Gastroesophageal sphincter (tissue), 3 donors: ENCODE measurements around the gene PDX1.

Source experiments
- CTCF ChIP-seq, 4 experiments: fragments of 200-600 bp in 2 of 4; fragments of 450-650 bp in 2 of 4; sonication (generic) in 1 of 4; IDR thresholded peaks; one replicate each; pipeline ENCODE4 v1.5.1; 2017 to 2019; ENCODE audit warnings: antibody characterized with exemption in 4 of 4, mild to moderate bottlenecking in 2 of 4, moderate library complexity in 2 of 4
- EP300 ChIP-seq: sonication (generic); formaldehyde crosslinking; IDR thresholded peaks from one replicate; pipeline ENCODE4 v1.6.1; 2017; ENCODE audit warnings: antibody characterized with exemption, mild to moderate bottlenecking
- POLR2A ChIP-seq, 2 donors: fragments of 450-650 bp; IDR thresholded peaks; one replicate each; pipeline ENCODE4 v1.6.1; 2017; ENCODE audit warnings: antibody characterized with exemption in 2 of 2, mild to moderate bottlenecking in 2 of 2, moderate library complexity in 1 of 2
- POLR2AphosphoS5 ChIP-seq: sonication (generic); formaldehyde crosslinking; IDR thresholded peaks from one replicate; pipeline ENCODE4 v1.6.1; 2017; ENCODE audit warnings: antibody characterized with exemption

GRCh38 chr13:27918918-27919658 lies 712 bp upstream of the PDX1 start:
- no peak for TF ChIP-seq CTCF (IDR thresholded peaks at IDR 0.05)
- no peak for TF ChIP-seq POLR2A (IDR thresholded peaks at IDR 0.05)
- no peak for TF ChIP-seq POLR2AphosphoS5
- no peak for TF ChIP-seq EP300
